ENCODE data around the gene B3GLCT.

DNA sequence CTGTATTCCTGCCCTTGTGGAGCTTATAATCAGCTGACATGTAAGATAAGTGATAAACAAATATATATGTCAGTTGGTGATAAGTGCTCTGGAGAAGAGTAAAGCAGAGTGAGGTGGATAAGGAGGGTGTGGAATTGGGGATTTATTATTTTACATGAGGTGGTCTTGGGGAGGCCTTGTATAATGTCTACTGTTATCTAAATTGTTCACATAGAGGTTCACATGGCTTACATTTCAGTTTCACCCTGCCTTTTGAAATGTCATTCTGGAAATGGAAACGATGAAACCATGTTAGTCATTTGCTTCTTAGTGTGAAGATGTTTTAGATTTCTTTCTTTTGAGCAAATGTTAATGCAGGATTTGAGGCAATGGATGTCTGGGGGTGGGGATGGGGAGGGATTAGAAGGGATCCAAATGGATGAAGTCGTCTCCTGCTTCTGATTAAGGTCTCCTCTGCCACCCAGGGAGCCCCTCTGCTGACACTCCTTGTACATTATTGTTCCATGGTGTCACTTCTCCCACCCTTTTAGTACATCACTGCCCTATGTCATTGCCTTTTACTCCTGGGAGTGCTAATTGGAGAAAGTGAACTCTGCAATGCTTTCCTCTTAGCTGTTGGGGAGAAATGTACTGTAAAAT is 14.0 kb downstream of the B3GLCT start:
- TF ChIP-seq, protein P1, sequence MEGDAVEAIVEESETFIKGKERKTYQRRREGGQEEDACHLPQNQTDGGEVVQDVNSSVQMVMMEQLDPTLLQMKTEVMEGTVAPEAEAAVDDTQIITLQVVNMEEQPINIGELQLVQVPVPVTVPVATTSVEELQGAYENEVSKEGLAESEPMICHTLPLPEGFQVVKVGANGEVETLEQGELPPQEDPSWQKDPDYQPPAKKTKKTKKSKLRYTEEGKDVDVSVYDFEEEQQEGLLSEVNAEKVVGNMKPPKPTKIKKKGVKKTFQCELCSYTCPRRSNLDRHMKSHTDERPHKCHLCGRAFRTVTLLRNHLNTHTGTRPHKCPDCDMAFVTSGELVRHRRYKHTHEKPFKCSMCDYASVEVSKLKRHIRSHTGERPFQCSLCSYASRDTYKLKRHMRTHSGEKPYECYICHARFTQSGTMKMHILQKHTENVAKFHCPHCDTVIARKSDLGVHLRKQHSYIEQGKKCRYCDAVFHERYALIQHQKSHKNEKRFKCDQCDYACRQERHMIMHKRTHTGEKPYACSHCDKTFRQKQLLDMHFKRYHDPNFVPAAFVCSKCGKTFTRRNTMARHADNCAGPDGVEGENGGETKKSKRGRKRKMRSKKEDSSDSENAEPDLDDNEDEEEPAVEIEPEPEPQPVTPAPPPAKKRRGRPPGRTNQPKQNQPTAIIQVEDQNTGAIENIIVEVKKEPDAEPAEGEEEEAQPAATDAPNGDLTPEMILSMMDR (IDR thresholded peaks at IDR 0.05): no peak
- TF ChIP-seq POLR2A (IDR thresholded peaks at IDR 0.05) (no peak), EP300 (IDR thresholded peaks at IDR 0.05) (no peak)

Measured in ovary (tissue), 3 donors.